22Rv1 (cell line): Measurements from ENCODE around the gene FAM78A.

ENCODE experiments used
- H3K27ac ChIP-seq: fragments of 450-650 bp; 2 replicates; pipeline ENCODE4 v1.5.1; 2017
- CTCF ChIP-seq: fragments of 450-650 bp; IDR thresholded peaks from 2 replicates; pipeline ENCODE4 v1.5.1; 2017; ENCODE audit warnings: mild to moderate bottlenecking
- ZFX ChIP-seq: fragments of 450-650 bp; IDR thresholded peaks from 2 replicates; pipeline ENCODE4 v1.6.1; 2017; ENCODE audit warnings: antibody characterized with exemption, borderline replicate concordance

The FAM78A gene

GRCh38 chr9:131287359-131287758 is 11.0 kb upstream of the FAM78A start:
- H3K27ac ChIP-seq = no peak overlapping the region

GRCh38 chr9:131284856-131285255 is 8.5 kb upstream of the FAM78A start:
- TF ChIP-seq CTCF (no peak), ZFX (no peak)
- H3K27ac ChIP-seq = no peak overlapping the region

More at GRCh38 chr9:131287359-131287758, 11.0 kb upstream of the FAM78A start:
- TF ChIP-seq ZFX = no peak
- no peak for TF ChIP-seq CTCF

GRCh38 chr9:131282688-131283422 is 6.5 kb upstream of the FAM78A start:
- TF ChIP-seq ZFX (no peak), CTCF (no peak)
- H3K27ac ChIP-seq = no peak overlapping the region

GRCh38 chr9:131282175-131282574 is 5.9 kb upstream of the FAM78A start:
- TF ChIP-seq ZFX (no peak), CTCF (no peak)
- no peak overlapping the region for H3K27ac ChIP-seq

GRCh38 chr9:131281119-131281965 is 5.0 kb upstream of the FAM78A start:
- TF ChIP-seq ZFX (no peak), CTCF (no peak)
- no peak overlapping the region for H3K27ac ChIP-seq

- no peak for TF ChIP-seq CTCF
- TF ChIP-seq ZFX = no peak
- no peak overlapping the region for H3K27ac ChIP-seq
These were observed 4.3 kb upstream of the FAM78A start for GRCh38 chr9:131280660-131281059.

- TF ChIP-seq ZFX = no peak
- no peak for TF ChIP-seq CTCF
- H3K27ac ChIP-seq = no peak overlapping the region
These were observed 3.7 kb upstream of the FAM78A start for GRCh38 chr9:131279863-131280570.
